B cell (primary cell): ENCODE measurements around the gene UBR1. TPM values are rescaled to one million over a fixed set of nuclear protein-coding genes. Genes with fewer than 3 reads are reported as not detected.

Experiments
- ATAC-seq: fragments of 200-7000 bp; cut with Tn5 transposase; one replicate; pipeline ENCODE4 v1.10.0; 2021; ENCODE audit warnings: low read depth, mild to moderate bottlenecking, moderate number of reproducible peaks, moderate library complexity
- CTCF ChIA-PET: fragments of 350-600 bp; sonication (Branson Sonifier 250); formaldehyde crosslinking; loops from one replicate; lab custom pipeline; 2021; ENCODE audit warnings: antibody characterized with exemption, inconsistent platforms; lab: Charles Lee
- POLR2A ChIA-PET: fragments of 350-600 bp; sonication (Branson Sonifier 250); formaldehyde crosslinking; loops from one replicate; lab custom pipeline; 2021; ENCODE audit warnings: antibody characterized with exemption; lab: Charles Lee
- DNase-seq: peaks from one replicate; pipeline ENCODE4 v3.0.0; 2013
- H2AFZ ChIP-seq: 2 replicates; pipeline ENCODE4 v1.6.1; 2012; ENCODE audit warnings: mild to moderate bottlenecking, low read depth, low read length; ENCODE audit not compliant: insufficient read depth, poor library complexity, severe bottlenecking
- H3K27ac ChIP-seq, 2 donors: 1 replicate in 1 of 2; 2 replicates in 1 of 2; pipeline ENCODE4 v1.5.1; 2012 to 2013; ENCODE audit warnings: low read length in 2 of 2, mild to moderate bottlenecking in 2 of 2, moderate library complexity in 1 of 2
- H3K27me3 ChIP-seq, 4 experiments: fragments of 200-600 bp in 1 of 4; sonication (generic) in 1 of 4; replicated peaks in 1 of 4; 1 replicate in 2 of 4; 2 replicates in 2 of 4; pipeline versions ENCODE4 v1.6.1 to v1.7.0; 2013 to 2016; ENCODE audit warnings: low read length in 3 of 4, mild to moderate bottlenecking in 2 of 4, mixed read lengths in 1 of 4, moderate library complexity in 1 of 4; ENCODE audit not compliant: insufficient read depth in 4 of 4, control insufficient read depth in 3 of 4; ENCODE audit errors: control extremely low read depth in 1 of 4
- H3K36me3 ChIP-seq, 2 experiments: replicated peaks in 1 of 2; 1 replicate in 1 of 2; 2 replicates in 1 of 2; pipeline versions ENCODE4 v1.6.1 to v1.7.1; 2013; ENCODE audit warnings: low read length in 1 of 2; ENCODE audit not compliant: insufficient read depth in 2 of 2, control insufficient read depth in 1 of 2; ENCODE audit errors: control extremely low read depth in 1 of 2, extremely low read depth in 1 of 2
- H3K4me1 ChIP-seq, 2 donors: fragments of 200-600 bp in 1 of 2; sonication (generic) in 1 of 2; 1 replicate in 1 of 2; 2 replicates in 1 of 2; pipeline versions ENCODE4 v1.5.1 to v1.6.1; 2013 to 2017; ENCODE audit warnings: low read length in 2 of 2; ENCODE audit not compliant: control insufficient read depth in 2 of 2, insufficient read depth in 2 of 2
- H3K4me2 ChIP-seq: replicated peaks from 2 replicates; pipeline ENCODE3; 2012; ENCODE audit warnings: mild to moderate bottlenecking, low read depth, low read length; ENCODE audit not compliant: poor library complexity, severe bottlenecking
- H3K4me3 ChIP-seq, 5 experiments: fragments of 200-600 bp in 1 of 5; sonication (generic) in 1 of 5; 1 replicate in 3 of 5; 2 replicates in 2 of 5; pipeline versions ENCODE4 v1.5.1 to v1.7.0; 2011 to 2016; ENCODE audit warnings: low read length in 4 of 5, mild to moderate bottlenecking in 4 of 5, low read depth in 2 of 5, control low read depth in 1 of 5, moderate library complexity in 1 of 5; ENCODE audit not compliant: insufficient read depth in 1 of 5; ENCODE audit errors: control extremely low read depth in 1 of 5, extremely low read depth in 1 of 5
- H3K79me2 ChIP-seq: fragments of 200-600 bp; sonication (generic); one replicate; pipeline ENCODE4 v1.6.0; 2016; ENCODE audit warnings: low read length; ENCODE audit not compliant: control insufficient read depth, insufficient read depth
- H3K9ac ChIP-seq: fragments of 200-600 bp; sonication (generic); 2 replicates; pipeline ENCODE4 v1.6.1; 2017; ENCODE audit warnings: mild to moderate bottlenecking, low read length, moderate library complexity
- H3K9me3 ChIP-seq, 3 donors: one replicate each; pipeline versions ENCODE4 v1.6.1 to v1.7.1; 2013; ENCODE audit warnings: low read length in 2 of 3; ENCODE audit not compliant: control insufficient read depth in 2 of 3, insufficient read depth in 1 of 3; ENCODE audit errors: control extremely low read depth in 1 of 3
- H4K20me1 ChIP-seq: 2 replicates; pipeline ENCODE4 v1.6.0; 2012; ENCODE audit warnings: mild to moderate bottlenecking, low read length; ENCODE audit not compliant: insufficient read depth, control insufficient read depth, poor library complexity, severe bottlenecking
- H3K27ac Mint-ChIP-seq: one replicate; pipeline ENCODE4 v1.8.0; 2021; ENCODE audit warnings: mixed read lengths
- H3K27me3 Mint-ChIP-seq: one replicate; pipeline ENCODE4 v1.8.0; 2021; ENCODE audit warnings: mixed read lengths
- H3K4me1 Mint-ChIP-seq: one replicate; pipeline ENCODE4 v1.8.0; 2021; ENCODE audit warnings: mixed read lengths
- H3K4me3 Mint-ChIP-seq: one replicate; pipeline ENCODE4 v1.8.0; 2021; ENCODE audit warnings: mixed read lengths
- H3K9me3 Mint-ChIP-seq: one replicate; pipeline ENCODE4 v1.8.0; 2022; ENCODE audit warnings: mixed read lengths; ENCODE audit not compliant: insufficient read depth
- EZH2 ChIP-seq: IDR thresholded peaks from 2 replicates; pipeline ENCODE4 v1.6.1; 2012; ENCODE audit warnings: borderline replicate concordance, low read depth, mild to moderate bottlenecking, moderate library complexity, low read length; ENCODE audit not compliant: insufficient read depth, poor library complexity, severe bottlenecking
- WGBS: methylation state at CpG from one replicate; pipeline ENCODE4 v1.1.5; 2013; ENCODE audit warnings: missing lambda C conversion rate; ENCODE audit not compliant: insufficient coverage; 5-methylcytosine and 5-hydroxymethylcytosine counted together
- intact Hi-C: fragments of 100-400 bp; cut with micrococcal nuclease; formaldehyde crosslinking; loops from one replicate; pipeline ENCODE4 v1.10.0; 2022
- polyA plus RNA-seq: library from polyadenylated mRNA; depleted of rRNA; stranded (reverse); fragments of >200 nt; gene quantifications from 2 replicates; pipeline ENCODE4 v1.2.3, GENCODE V29; 2012
- total RNA-seq, 2 donors: library from RNA; stranded (reverse); fragments of 120-200 nt in 1 of 2; gene quantifications; 1 replicate in 1 of 2; 2 replicates in 1 of 2; pipeline versions ENCODE4 v1.2.3 to v1.2.4, GENCODE V29; 2013 to 2022
- TF ChIP-seq, protein P1 (sequence below): fragments of 200-600 bp; IDR thresholded peaks from one replicate; pipeline ENCODE4 v1.8.0; 2022; ENCODE audit warnings: antibody characterized with exemption, mild to moderate bottlenecking

UBR1 gene
- total and polyA plus RNA-seq, 2 donors (not counting 1 experiment from before 2014, with no cell fraction given): 9.7 to 66.7 TPM

DNA sequence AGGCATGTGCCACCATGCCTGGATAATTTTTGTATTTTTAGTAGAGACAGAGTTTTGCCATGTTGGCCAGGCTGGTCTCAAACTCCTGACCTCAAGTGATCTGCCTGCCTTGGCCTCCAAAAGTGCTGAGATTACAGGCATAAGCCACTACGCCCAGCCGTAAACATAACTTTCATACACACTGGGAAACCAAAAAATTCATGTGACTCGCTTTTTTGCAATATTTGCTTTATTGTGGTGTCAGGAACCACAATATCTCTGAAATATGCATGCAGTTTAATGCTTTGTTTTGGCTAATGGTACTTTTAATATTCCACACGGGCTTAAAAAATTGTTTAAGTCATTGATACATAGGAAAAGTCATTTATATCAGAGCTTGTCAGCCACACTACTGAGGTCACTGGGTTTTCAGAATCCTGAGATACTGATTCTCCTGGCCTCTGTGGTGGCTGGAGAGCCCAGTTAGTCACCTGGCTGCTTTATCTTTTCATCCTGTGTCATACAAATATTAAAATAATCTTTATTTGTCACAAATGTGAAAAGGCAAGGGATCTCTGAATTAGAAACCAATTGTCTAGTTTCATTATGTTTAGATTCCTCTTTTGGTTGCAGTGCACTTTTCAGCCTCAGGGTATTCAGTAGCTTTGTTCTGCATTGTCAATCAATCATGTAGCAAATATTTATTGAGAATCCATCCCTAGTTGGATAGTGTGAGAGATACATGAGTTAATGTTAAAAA lies 37.5 kb upstream of the UBR1 start:
- Histone ChIP-seq H3K27me3 (no peaks in the 10 kb centered on the region), H4K20me1 (peaks cover 3% of the 10 kb centered on the region), H3K9me3 (no peaks in the 10 kb centered on the region), H3K9ac (no peak overlapping the region), H3K4me1 (peaks cover 16 to 17% of the 10 kb centered on the region in 2 donors), H3K27ac (peak overlapping the region in 1 of 2 donors; percentile 26), H3K4me2 (peak overlapping the region; percentile 39), H3K79me2 (peaks cover 28% of the 10 kb centered on the region), H3K36me3 (peaks cover 4 to 58% of the 10 kb centered on the region in 2 experiments), H3K4me3 (no peak overlapping the region), H2AFZ (no peak overlapping the region)
- 86% methylated on average over 1 of the region's 4 CpGs for WGBS
- intact Hi-C loops: no loop called here
- Mint-ChIP-seq H3K4me3 (peak overlapping the region; percentile 18), H3K27me3 (no peaks in the 10 kb centered on the region), H3K27ac (no peak overlapping the region), H3K9me3 (no peaks in the 10 kb centered on the region), H3K4me1 (peaks cover 15% of the 10 kb centered on the region)
- ChIA-PET POLR2A (interaction anchor here (0.7 kb wide), 1 partner anchor 656 kb away, joined by 4 read pairs; no protein-coding TSS in a partner anchor), CTCF (interaction anchor here (0.8 kb wide), 1 partner anchor 10 kb away, joined by 3 read pairs; the partner anchor contains the start of gene TMEM62)
- DNase-seq (peak; percentile 16), ATAC-seq (no peak)
- TF ChIP-seq, protein P1, sequence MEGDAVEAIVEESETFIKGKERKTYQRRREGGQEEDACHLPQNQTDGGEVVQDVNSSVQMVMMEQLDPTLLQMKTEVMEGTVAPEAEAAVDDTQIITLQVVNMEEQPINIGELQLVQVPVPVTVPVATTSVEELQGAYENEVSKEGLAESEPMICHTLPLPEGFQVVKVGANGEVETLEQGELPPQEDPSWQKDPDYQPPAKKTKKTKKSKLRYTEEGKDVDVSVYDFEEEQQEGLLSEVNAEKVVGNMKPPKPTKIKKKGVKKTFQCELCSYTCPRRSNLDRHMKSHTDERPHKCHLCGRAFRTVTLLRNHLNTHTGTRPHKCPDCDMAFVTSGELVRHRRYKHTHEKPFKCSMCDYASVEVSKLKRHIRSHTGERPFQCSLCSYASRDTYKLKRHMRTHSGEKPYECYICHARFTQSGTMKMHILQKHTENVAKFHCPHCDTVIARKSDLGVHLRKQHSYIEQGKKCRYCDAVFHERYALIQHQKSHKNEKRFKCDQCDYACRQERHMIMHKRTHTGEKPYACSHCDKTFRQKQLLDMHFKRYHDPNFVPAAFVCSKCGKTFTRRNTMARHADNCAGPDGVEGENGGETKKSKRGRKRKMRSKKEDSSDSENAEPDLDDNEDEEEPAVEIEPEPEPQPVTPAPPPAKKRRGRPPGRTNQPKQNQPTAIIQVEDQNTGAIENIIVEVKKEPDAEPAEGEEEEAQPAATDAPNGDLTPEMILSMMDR: peak; percentile 35
- TF ChIP-seq EZH2: no peak

DNA sequence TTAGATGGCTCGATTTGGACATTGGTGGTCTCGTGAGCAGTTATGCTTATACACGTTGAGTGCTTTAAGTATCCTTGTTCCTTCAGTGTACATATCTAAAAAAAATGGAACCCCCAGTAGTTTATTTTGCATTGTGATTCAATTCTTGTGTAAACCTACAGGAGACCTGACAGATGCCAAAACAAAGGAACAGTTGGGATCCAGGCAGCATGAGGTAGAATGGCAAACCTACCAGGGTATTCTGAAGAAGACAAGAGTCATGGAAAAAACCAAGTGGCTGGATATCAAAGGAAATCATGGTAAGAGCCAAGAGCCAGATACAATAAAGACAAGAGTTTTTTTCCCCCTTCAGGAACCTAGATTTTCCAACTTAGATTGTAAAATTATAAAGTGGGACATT lies 29.5 kb upstream of the UBR1 start:
- H4K20me1 ChIP-seq: peaks cover 17% of the 10 kb centered on the region
- H3K79me2 ChIP-seq: peaks cover 51% of the 10 kb centered on the region
- intact Hi-C loops: no loop called here
- Mint-ChIP-seq H3K27ac (no peak overlapping the region), H3K27me3 (no peaks in the 10 kb centered on the region), H3K9me3 (no peaks in the 10 kb centered on the region), H3K4me3 (peak overlapping the region; percentile 23), H3K4me1 (peaks cover 24% of the 10 kb centered on the region)
- peaks cover 2 to 39% of the 10 kb centered on the region in 2 experiments for H3K36me3 ChIP-seq
- CTCF ChIA-PET: no interaction called here
- ATAC-seq: no peak
- TF ChIP-seq EZH2: no peak
- TF ChIP-seq, protein P1: no peak
- peak overlapping the region; percentile 78 for H3K4me2 ChIP-seq
- H3K27me3 ChIP-seq: no peaks in the 10 kb centered on the region
- peaks cover 18 to 21% of the 10 kb centered on the region in 2 donors for H3K4me1 ChIP-seq
- no peak overlapping the region for H2AFZ ChIP-seq
- DNase-seq: no peak
- H3K4me3 ChIP-seq: no peak overlapping the region
- no peaks in the 10 kb centered on the region for H3K9me3 ChIP-seq
- no CpG with 5 or more reads among the region's 3 CpGs for WGBS
- POLR2A ChIA-PET: no interaction called here
- H3K9ac ChIP-seq: no peak overlapping the region
- no peak overlapping the region for H3K27ac ChIP-seq
